Suprapubic skin (tissue), 4 donors: ENCODE measurements around the gene KANSL2.

ENCODE experiments used
- CTCF ChIP-seq, 2 donors: fragments of 200-600 bp in 1 of 2; fragments of 450-650 bp in 1 of 2; sonication (generic) in 1 of 2; IDR thresholded peaks; one replicate each; pipeline ENCODE4 v1.5.1; 2016 to 2019; ENCODE audit warnings: antibody characterized with exemption in 2 of 2, mild to moderate bottlenecking in 1 of 2, moderate library complexity in 1 of 2
- POLR2A ChIP-seq, 2 donors: fragments of 450-650 bp; IDR thresholded peaks; one replicate each; pipeline ENCODE4 v1.6.1; 2017; ENCODE audit warnings: antibody characterized with exemption in 2 of 2, mild to moderate bottlenecking in 2 of 2, moderate library complexity in 2 of 2
- POLR2AphosphoS5 ChIP-seq, 3 donors: sonication (generic); formaldehyde crosslinking; IDR thresholded peaks; one replicate each; pipeline ENCODE4 v1.6.1; 2017; ENCODE audit warnings: antibody characterized with exemption in 3 of 3

GRCh38 chr12:48678551-48679185, 3.4 kb downstream of the KANSL2 start:
- TF ChIP-seq POLR2AphosphoS5 (IDR thresholded peaks at IDR 0.05) (no peak), CTCF (IDR thresholded peaks at IDR 0.05) (no peak), POLR2A (IDR thresholded peaks at IDR 0.05) (no peak)
